ENCODE data around the gene FAM163B.

FAM163B gene

GRCh38 chr9:133604856-133605255 is 4.3 kb downstream of the FAM163B start:
- H3K4me3 ChIP-seq (ENCODE audit: low read length), result no peak overlapping the region
- DNase-seq (ENCODE audit: low read depth, low spot score), result no peak

GRCh38 chr9:133604214-133604613 is 5.0 kb downstream of the FAM163B start:
- H3K4me3 ChIP-seq (ENCODE audit: low read length), result no peak overlapping the region
- no peak for DNase-seq (ENCODE audit: low read depth, low spot score)

- H3K4me3 ChIP-seq (ENCODE audit: low read length), result no peak overlapping the region
- DNase-seq (ENCODE audit: low read depth, low spot score), result no peak
These were observed 5.9 kb downstream of the FAM163B start for GRCh38 chr9:133603135-133603927.

DNA sequence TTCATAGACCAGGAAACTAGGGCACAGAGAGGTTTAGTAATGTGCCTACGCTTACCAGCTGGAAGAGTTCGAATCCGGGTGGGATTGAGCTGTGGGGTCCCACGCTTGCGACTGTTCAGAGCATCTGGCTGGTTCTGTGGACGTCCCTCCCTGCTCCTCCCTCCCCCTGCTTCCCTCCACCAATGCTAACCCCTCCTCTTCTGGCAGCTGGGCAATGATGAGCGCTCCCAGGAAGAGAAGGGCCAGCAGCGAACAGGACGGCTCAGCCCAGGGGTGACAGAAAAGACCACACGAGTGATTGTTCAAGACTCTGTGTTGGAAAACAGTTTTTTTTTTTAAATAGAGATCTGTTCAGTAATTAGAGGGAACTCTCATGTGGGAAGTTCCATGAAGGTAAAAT is 6.9 kb downstream of the FAM163B start:
- no peak for DNase-seq (ENCODE audit: low read depth, low spot score)

GRCh38 chr9:133601746-133602145 is 7.4 kb downstream of the FAM163B start:
- H3K4me3 ChIP-seq (ENCODE audit: low read length), result no peak overlapping the region
- no peak for DNase-seq (ENCODE audit: low read depth, low spot score)

More for the DNA sequence above, 6.9 kb downstream of the FAM163B start:
- no peak overlapping the region for H3K4me3 ChIP-seq (ENCODE audit: low read length)

DNA sequence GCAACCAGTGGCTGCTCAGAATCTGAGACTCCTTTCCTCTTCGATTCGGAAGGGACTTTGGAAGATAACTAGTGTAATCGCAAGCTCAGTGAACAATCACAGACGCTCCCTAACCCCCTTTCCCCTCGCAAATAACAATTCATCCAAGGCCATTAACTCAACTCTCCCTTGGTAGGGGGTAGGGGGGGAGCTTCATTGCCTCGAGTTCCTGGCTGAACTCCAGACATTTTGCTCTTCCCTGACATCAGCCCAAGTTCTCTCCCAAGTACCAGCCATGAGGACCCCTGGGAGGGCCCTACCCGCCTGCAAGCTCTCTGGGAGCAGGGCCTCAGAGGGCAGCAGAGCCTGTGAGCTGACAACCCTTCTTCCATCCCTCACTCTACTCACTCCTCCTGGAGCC is 8.4 kb downstream of the FAM163B start:
- no peak overlapping the region for H3K4me3 ChIP-seq (ENCODE audit: low read length)
- no peak for DNase-seq (ENCODE audit: low read depth, low spot score)

GRCh38 chr9:133599470-133600173 is 9.6 kb downstream of the FAM163B start:
- no peak for DNase-seq (ENCODE audit: low read depth, low spot score)
- no peak overlapping the region for H3K4me3 ChIP-seq (ENCODE audit: low read length)

DNA sequence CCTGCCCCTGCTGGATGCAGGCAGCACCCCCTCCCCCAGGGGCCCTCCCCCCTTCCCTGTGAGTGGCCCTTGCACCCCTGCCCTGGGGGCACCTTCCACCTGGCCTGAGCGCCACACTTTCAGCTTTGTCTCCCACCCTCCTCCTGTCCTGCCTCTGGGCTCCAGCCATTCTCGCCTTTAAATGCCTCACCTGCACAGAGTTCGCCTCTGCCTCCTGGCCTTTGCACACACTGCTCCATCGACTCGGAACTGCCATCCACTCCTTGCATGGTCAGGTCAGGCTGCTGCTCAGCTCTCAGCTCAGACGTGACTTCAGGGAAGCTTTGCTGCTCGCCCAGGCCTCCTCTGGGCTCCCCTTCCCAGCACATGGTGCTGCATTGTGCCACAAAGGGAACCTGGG is 10.2 kb downstream of the FAM163B start:
- H3K4me3 ChIP-seq (ENCODE audit: low read length), result no peak overlapping the region
- DNase-seq (ENCODE audit: low read depth, low spot score), result no peak

DNA sequence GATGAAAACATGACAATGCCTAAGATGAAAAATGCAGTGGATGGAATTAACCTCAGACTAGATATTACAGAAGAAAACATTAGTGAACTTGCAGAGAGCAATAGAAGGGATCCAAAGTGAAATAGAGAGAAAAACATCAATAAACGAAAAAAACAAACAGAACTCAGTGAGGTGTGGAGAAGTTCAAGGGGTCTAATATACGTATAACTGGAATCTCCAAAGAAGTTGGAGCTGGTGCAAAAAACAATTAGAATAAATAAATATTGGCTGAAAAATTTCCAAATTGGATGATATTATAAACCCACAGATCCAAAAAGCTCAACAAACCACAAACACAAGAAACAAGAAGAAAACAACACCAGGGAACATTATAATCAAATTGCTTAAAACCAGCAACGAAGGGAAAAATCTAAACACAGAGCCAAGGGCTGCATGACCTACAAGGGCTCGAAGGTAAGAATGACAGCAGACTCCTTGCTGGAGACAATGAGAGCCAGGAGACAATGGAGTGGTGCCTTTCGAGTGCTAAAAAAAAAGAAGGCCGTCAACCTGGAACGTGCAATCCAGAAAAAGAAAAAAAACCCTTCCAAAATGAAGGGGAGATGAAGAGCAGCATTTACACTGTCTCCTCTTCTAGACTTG is 11.8 kb downstream of the FAM163B start:
- no peak overlapping the region for H3K4me3 ChIP-seq (ENCODE audit: low read length)
- DNase-seq (ENCODE audit: low read depth, low spot score), result no peak

- no peak for DNase-seq (ENCODE audit: low read depth, low spot score)
- H3K4me3 ChIP-seq (ENCODE audit: low read length), result no peak overlapping the region
These were observed 13.3 kb downstream of the FAM163B start for GRCh38 chr9:133595910-133596309.

- H3K4me3 ChIP-seq (ENCODE audit: low read length), result no peak overlapping the region
- no peak for DNase-seq (ENCODE audit: low read depth, low spot score)
These were observed 14.9 kb downstream of the FAM163B start for GRCh38 chr9:133594310-133594709.

GRCh38 chr9:133593587-133594253 is 15.5 kb downstream of the FAM163B start:
- no peak overlapping the region for H3K4me3 ChIP-seq (ENCODE audit: low read length)
- no peak for DNase-seq (ENCODE audit: low read depth, low spot score)

DNA sequence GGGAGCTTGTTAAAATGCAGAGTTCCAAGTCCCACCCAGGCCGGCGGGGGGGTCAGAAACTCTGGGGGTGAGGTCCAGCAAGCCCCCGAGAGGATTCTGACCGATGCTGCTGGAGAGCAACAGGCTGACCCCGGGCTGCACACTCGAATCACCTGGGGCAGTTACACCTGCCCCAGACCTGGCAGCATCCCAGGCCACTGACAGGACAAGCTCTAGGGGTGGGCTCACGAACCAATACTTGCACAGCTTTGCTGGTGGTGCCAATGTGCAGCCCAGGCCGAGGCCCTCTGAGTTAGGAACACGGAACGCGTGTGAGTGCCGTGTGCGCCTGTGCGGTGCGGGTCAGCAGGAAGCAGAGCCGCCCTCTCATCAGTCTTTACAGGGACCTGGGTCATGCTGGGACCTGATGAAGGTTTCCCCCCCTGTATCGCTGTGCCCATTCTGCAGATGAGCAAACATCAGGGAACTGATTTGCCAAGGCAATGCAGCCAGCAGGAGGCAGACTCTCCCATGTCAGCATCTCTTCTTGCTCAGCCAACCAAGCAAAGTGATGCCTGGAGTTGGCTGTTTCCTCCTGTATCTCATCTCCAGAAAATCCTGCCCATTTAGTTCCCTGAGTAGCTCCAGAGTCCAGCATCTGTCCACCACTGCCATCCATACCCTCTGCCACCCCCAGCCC is 16.3 kb downstream of the FAM163B start:
- no peak for DNase-seq (ENCODE audit: low read depth, low spot score)
- H3K4me3 ChIP-seq (ENCODE audit: low read length), result no peak overlapping the region

GRCh38 chr9:133591985-133592384 is 17.2 kb downstream of the FAM163B start:
- H3K4me3 ChIP-seq (ENCODE audit: low read length), result no peak overlapping the region
- no peak for DNase-seq (ENCODE audit: low read depth, low spot score)

DNA sequence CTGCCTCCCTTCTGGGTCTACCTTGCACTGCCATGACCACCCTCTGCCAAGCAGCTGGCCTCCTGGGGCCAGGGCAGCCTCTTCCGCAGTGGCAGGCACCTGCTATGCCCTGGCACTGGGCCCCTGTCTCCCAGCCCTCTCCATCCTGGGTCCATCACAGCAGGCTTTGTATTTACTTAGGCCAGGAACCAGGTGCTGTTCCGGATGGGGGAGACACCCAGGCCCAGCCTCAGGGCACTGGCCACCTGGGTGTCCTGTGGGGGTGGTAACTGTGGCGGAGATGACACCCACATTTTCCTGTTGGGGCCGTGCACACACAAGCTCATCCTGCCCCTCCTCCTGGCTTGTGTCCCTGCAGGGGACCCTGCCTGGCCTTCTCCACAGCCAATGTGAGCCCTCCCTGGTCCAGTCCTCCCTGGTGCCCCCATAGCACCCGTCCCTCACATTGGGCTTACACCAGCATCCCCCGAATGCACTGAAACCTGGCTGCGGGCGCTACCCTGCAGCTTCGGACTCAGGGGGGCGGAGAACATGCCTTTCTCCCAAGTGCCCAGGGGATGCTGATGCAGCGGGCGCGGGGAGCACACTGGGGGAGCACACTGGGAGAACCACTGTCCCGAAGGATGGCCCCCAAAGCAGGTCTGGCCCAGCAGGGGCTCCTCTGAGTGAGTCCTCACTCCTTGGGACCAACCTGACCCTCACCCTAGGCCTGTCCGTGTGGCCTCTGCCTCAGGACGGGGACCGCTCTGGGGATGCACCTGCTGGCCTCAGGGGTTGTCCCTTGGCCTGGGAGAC is 17.9 kb downstream of the FAM163B start:
- no peak for DNase-seq (ENCODE audit: low read depth, low spot score)
- H3K4me3 ChIP-seq (ENCODE audit: low read length), result no peak overlapping the region

- H3K4me3 ChIP-seq (ENCODE audit: low read length), result no peak overlapping the region
- DNase-seq (ENCODE audit: low read depth, low spot score), result no peak
These were observed 18.8 kb downstream of the FAM163B start for GRCh38 chr9:133590231-133590855.

- no peak overlapping the region for H3K4me3 ChIP-seq (ENCODE audit: low read length)
- DNase-seq (ENCODE audit: low read depth, low spot score), result no peak
These were observed 19.5 kb downstream of the FAM163B start for GRCh38 chr9:133589454-133590227.

All from Jurkat, Clone E6-1 (cell line).